MM.1S (cell line): Measurements from ENCODE around the gene ASIC4.

Source experiments
- DNase-seq: peaks from one replicate; pipeline ENCODE4 v3.0.0-alpha.2; 2015
- H2AFZ ChIP-seq: fragments of 300-600 bp; sonication (generic); 2 replicates; pipeline ENCODE4 v1.6.0; 2016; ENCODE audit warnings: antibody characterized with exemption, low read length
- H3F3A ChIP-seq: fragments of 300-600 bp; sonication (generic); 2 replicates; pipeline ENCODE4 v1.6.1; 2016; ENCODE audit warnings: mild to moderate bottlenecking, antibody characterized with exemption, low read length, moderate library complexity, mixed read lengths; ENCODE audit not compliant: insufficient read depth
- H3K27ac ChIP-seq: fragments of 300-600 bp; sonication (generic); 2 replicates; pipeline ENCODE4 v1.5.1; 2016; ENCODE audit warnings: mild to moderate bottlenecking, low read length
- H3K27me3 ChIP-seq: fragments of 300-600 bp; sonication (generic); replicated peaks from 2 replicates; pipeline ENCODE4 v1.6.0; 2016; ENCODE audit warnings: low read length; ENCODE audit not compliant: insufficient read depth
- H3K36me3 ChIP-seq: fragments of 300-600 bp; sonication (generic); replicated peaks from 2 replicates; pipeline ENCODE4 v1.6.1; 2016; ENCODE audit warnings: mild to moderate bottlenecking, low read length, mixed read lengths; ENCODE audit not compliant: insufficient read depth
- H3K4me1 ChIP-seq: fragments of 300-600 bp; sonication (generic); 2 replicates; pipeline ENCODE4 v1.6.1; 2016; ENCODE audit warnings: low read length, mixed read lengths
- H3K4me2 ChIP-seq: fragments of 300-600 bp; sonication (generic); 2 replicates; pipeline ENCODE4 v1.6.0; 2016; ENCODE audit warnings: low read depth, low read length
- H3K4me3 ChIP-seq: fragments of 300-600 bp; sonication (generic); 2 replicates; pipeline ENCODE4 v1.5.1; 2016; ENCODE audit warnings: low read length, mixed read lengths
- H3K79me2 ChIP-seq: fragments of 300-600 bp; sonication (generic); 2 replicates; pipeline ENCODE4 v1.6.1; 2016; ENCODE audit warnings: mixed run types, low read length, mixed read lengths
- H3K9ac ChIP-seq: fragments of 300-600 bp; sonication (generic); 2 replicates; pipeline ENCODE4 v1.6.1; 2016; ENCODE audit warnings: low read length, mixed read lengths
- H3K9me2 ChIP-seq: fragments of 300-600 bp; sonication (generic); replicated peaks from 2 replicates; pipeline ENCODE4 v1.6.1; 2016; ENCODE audit warnings: mild to moderate bottlenecking, low read length, mixed read lengths; ENCODE audit not compliant: insufficient read depth
- H3K9me3 ChIP-seq: fragments of 300-600 bp; sonication (generic); replicated peaks from 2 replicates; pipeline ENCODE4 v1.6.1; 2016; ENCODE audit warnings: mild to moderate bottlenecking, low read length, mixed read lengths; ENCODE audit not compliant: insufficient read depth
- H4K20me1 ChIP-seq: fragments of 300-600 bp; sonication (generic); 2 replicates; pipeline ENCODE4 v1.6.1; 2016; ENCODE audit warnings: mild to moderate bottlenecking, low read length, moderate library complexity, mixed read lengths; ENCODE audit not compliant: insufficient read depth
- CTCF ChIP-seq: fragments of 300-600 bp; sonication (generic); IDR thresholded peaks from 2 replicates; pipeline ENCODE4 v1.5.1; 2016; ENCODE audit warnings: antibody characterized with exemption, low read length, mixed read lengths
- EZH2 ChIP-seq: fragments of 300-600 bp; sonication (generic); optimal IDR thresholded peaks from 2 replicates; pipeline ENCODE3; 2017; ENCODE audit warnings: low read depth, mild to moderate bottlenecking, antibody characterized with exemption, low read length, mixed read lengths
- EZH2phosphoT487 ChIP-seq: fragments of 300-600 bp; sonication (generic); IDR thresholded peaks from 2 replicates; pipeline ENCODE4 v1.6.1; 2018; ENCODE audit warnings: antibody characterized with exemption, low read length

ASIC4 gene

GRCh38 chr2:219467736-219468075 is 46.6 kb upstream of the ASIC4 start:
- Histone ChIP-seq H3K4me2 (no peak overlapping the region), H3F3A (no peaks in the 10 kb centered on the region), H3K4me1 (no peaks in the 10 kb centered on the region), H3K9me3 (no peaks in the 10 kb centered on the region), H4K20me1 (no peaks in the 10 kb centered on the region), H3K79me2 (no peaks in the 10 kb centered on the region), H3K4me3 (no peak overlapping the region), H3K9me2 (no peaks in the 10 kb centered on the region), H3K27ac (no peak overlapping the region), H2AFZ (no peak overlapping the region), H3K9ac (no peak overlapping the region), H3K36me3 (no peaks in the 10 kb centered on the region), H3K27me3 (peaks cover 65% of the 10 kb centered on the region)
- no peak for DNase-seq
- TF ChIP-seq CTCF (no peak), EZH2phosphoT487 (no peak), EZH2 (no peak)

GRCh38 chr2:219468410-219469185 is 45.7 kb upstream of the ASIC4 start:
- Histone ChIP-seq H3K36me3 (no peaks in the 10 kb centered on the region), H3K79me2 (no peaks in the 10 kb centered on the region), H3K9me2 (no peaks in the 10 kb centered on the region), H2AFZ (no peak overlapping the region), H3K27me3 (peaks cover 74% of the 10 kb centered on the region), H3F3A (no peaks in the 10 kb centered on the region), H3K4me1 (no peaks in the 10 kb centered on the region), H3K9me3 (no peaks in the 10 kb centered on the region), H3K27ac (no peak overlapping the region), H3K4me3 (no peak overlapping the region), H4K20me1 (no peaks in the 10 kb centered on the region), H3K4me2 (no peak overlapping the region), H3K9ac (no peak overlapping the region)
- no peak for TF ChIP-seq EZH2phosphoT487
- no peak for TF ChIP-seq EZH2
- TF ChIP-seq CTCF: no peak
- no peak for DNase-seq

- Histone ChIP-seq H2AFZ (no peak overlapping the region), H3K36me3 (no peaks in the 10 kb centered on the region), H3K79me2 (no peaks in the 10 kb centered on the region), H3K9me2 (no peaks in the 10 kb centered on the region), H3K4me2 (no peak overlapping the region), H3K4me3 (no peak overlapping the region), H3K9ac (no peak overlapping the region), H3K27me3 (peaks cover 80% of the 10 kb centered on the region), H3K4me1 (no peaks in the 10 kb centered on the region), H3K27ac (no peak overlapping the region), H3K9me3 (no peaks in the 10 kb centered on the region), H3F3A (no peaks in the 10 kb centered on the region), H4K20me1 (no peaks in the 10 kb centered on the region)
- no peak for DNase-seq
- no peak for TF ChIP-seq EZH2phosphoT487
- TF ChIP-seq CTCF: no peak
- TF ChIP-seq EZH2: no peak
Observed at GRCh38 chr2:219469186-219469724, 45.0 kb upstream of the ASIC4 start.
